Cardiac muscle cell (in vitro differentiated cells and primary cell): ENCODE results near the gene MCC. TPM values are rescaled to one million over a fixed set of nuclear protein-coding genes. Genes with fewer than 3 reads are reported as not detected.

ENCODE experiments used
- DNase-seq, 2 donors: peaks; one replicate each; pipeline versions ENCODE4 v3.0.0 to v3.0.0-alpha.2; 2010 to 2017; ENCODE audit warnings: low read depth in 1 of 2, low spot score in 1 of 2
- H3K27ac ChIP-seq: fragments of 200-600 bp; sonication (generic); 2 replicates; pipeline ENCODE4 v1.5.1; 2016
- H3K27me3 ChIP-seq: fragments of 200-600 bp; sonication (generic); 2 replicates; pipeline ENCODE4 v1.6.0; 2016; ENCODE audit warnings: control low read depth
- H3K36me3 ChIP-seq: fragments of 200-600 bp; sonication (generic); 2 replicates; pipeline ENCODE4 v1.5.1; 2016; ENCODE audit warnings: control low read depth
- H3K4me1 ChIP-seq: fragments of 200-600 bp; sonication (generic); 2 replicates; pipeline ENCODE4 v1.8.1; 2017; ENCODE audit warnings: low read depth, mild to moderate bottlenecking, mixed run types
- H3K4me3 ChIP-seq: fragments of 200-600 bp; sonication (generic); 2 replicates; pipeline ENCODE4 v1.5.1; 2016; ENCODE audit warnings: mild to moderate bottlenecking
- H3K9me3 ChIP-seq: fragments of 200-600 bp; sonication (generic); 2 replicates; pipeline ENCODE4 v1.5.1; 2017; ENCODE audit warnings: low read depth, mild to moderate bottlenecking, control low read depth
- polyA plus RNA-seq: library from polyadenylated mRNA; unstranded; fragments of >200 nt; fragmentation: Nextera tagmentation; extraction: Ambion mirVana; gene quantifications from 2 replicates; pipeline ENCODE4 v1.2.1, GENCODE V29; 2016
- total RNA-seq: library from RNA; depleted of rRNA; stranded (reverse); fragments of >200 nt; gene quantifications from 2 replicates; pipeline ENCODE4 v1.2.3, GENCODE V29; 2016
- TF ChIP-seq, protein P1 (sequence below): IDR thresholded peaks from 2 replicates; pipeline ENCODE4 v1.5.1; 2012; ENCODE audit warnings: low read depth, mild to moderate bottlenecking, low read length

MCC gene
- total and polyA plus RNA-seq, 2 experiments from 2014 or later: 37.8 to 137 TPM

GRCh38 chr5:113195251-113195650 is 293.0 kb downstream of the MCC start:
- no peaks in the 10 kb centered on the region for H3K27me3 ChIP-seq
- H3K27ac ChIP-seq: no peak overlapping the region
- no peaks in the 10 kb centered on the region for H3K36me3 ChIP-seq
- TF ChIP-seq, protein P1, sequence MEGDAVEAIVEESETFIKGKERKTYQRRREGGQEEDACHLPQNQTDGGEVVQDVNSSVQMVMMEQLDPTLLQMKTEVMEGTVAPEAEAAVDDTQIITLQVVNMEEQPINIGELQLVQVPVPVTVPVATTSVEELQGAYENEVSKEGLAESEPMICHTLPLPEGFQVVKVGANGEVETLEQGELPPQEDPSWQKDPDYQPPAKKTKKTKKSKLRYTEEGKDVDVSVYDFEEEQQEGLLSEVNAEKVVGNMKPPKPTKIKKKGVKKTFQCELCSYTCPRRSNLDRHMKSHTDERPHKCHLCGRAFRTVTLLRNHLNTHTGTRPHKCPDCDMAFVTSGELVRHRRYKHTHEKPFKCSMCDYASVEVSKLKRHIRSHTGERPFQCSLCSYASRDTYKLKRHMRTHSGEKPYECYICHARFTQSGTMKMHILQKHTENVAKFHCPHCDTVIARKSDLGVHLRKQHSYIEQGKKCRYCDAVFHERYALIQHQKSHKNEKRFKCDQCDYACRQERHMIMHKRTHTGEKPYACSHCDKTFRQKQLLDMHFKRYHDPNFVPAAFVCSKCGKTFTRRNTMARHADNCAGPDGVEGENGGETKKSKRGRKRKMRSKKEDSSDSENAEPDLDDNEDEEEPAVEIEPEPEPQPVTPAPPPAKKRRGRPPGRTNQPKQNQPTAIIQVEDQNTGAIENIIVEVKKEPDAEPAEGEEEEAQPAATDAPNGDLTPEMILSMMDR: no peak
- H3K4me1 ChIP-seq: peaks cover 28% of the 10 kb centered on the region
- H3K4me3 ChIP-seq: no peak overlapping the region
- DNase-seq: no peak
- no peaks in the 10 kb centered on the region for H3K9me3 ChIP-seq

DNA sequence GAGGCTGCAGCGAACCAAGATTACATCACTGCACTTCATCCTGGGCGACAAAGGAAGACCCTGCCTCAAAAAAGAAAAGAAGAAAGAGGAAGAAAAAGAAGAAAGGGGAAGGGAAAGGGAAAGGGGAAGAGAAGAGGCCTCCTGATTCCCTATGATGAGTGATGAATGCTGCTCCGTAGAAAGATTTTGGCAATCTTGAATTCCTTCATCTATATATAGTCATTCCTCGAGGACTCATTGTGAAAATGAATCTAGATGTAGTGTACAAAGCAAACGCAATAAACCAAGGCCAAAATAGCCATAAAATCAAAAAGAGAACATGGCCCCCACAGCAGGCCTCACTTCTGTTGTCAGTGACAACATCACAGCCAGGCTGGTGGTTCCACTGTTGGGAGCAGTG is 293.7 kb downstream of the MCC start:
- peaks cover 22% of the 10 kb centered on the region for H3K4me1 ChIP-seq
- no peak overlapping the region for H3K4me3 ChIP-seq
- TF ChIP-seq, protein P1: no peak
- no peak for DNase-seq
- no peaks in the 10 kb centered on the region for H3K9me3 ChIP-seq
- H3K36me3 ChIP-seq: no peaks in the 10 kb centered on the region
- H3K27ac ChIP-seq: no peak overlapping the region
- no peaks in the 10 kb centered on the region for H3K27me3 ChIP-seq

DNA sequence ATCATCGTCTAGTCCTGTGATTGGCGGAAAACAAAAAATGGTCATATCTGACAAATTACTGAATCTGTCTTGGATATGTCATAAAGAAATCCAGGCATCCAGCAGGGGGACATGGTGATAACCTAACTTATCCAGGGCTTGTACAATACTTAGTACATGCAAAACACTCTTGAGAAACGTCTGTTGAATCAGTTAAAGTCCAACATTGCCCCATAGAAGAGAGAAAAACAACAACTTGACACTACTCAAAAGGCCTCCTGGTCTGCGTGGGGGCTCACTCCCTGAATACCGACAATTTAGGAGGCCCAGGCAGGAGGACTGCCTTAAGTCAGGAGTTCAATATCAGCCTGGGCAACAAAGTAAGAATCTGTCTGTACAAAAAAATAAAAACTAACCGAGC is 294.1 kb downstream of the MCC start:
- no peaks in the 10 kb centered on the region for H3K27me3 ChIP-seq
- TF ChIP-seq, protein P1: no peak
- H3K9me3 ChIP-seq: no peaks in the 10 kb centered on the region
- peaks cover 17% of the 10 kb centered on the region for H3K4me1 ChIP-seq
- H3K27ac ChIP-seq: no peak overlapping the region
- no peaks in the 10 kb centered on the region for H3K36me3 ChIP-seq
- H3K4me3 ChIP-seq: no peak overlapping the region
- DNase-seq: no peak

DNA sequence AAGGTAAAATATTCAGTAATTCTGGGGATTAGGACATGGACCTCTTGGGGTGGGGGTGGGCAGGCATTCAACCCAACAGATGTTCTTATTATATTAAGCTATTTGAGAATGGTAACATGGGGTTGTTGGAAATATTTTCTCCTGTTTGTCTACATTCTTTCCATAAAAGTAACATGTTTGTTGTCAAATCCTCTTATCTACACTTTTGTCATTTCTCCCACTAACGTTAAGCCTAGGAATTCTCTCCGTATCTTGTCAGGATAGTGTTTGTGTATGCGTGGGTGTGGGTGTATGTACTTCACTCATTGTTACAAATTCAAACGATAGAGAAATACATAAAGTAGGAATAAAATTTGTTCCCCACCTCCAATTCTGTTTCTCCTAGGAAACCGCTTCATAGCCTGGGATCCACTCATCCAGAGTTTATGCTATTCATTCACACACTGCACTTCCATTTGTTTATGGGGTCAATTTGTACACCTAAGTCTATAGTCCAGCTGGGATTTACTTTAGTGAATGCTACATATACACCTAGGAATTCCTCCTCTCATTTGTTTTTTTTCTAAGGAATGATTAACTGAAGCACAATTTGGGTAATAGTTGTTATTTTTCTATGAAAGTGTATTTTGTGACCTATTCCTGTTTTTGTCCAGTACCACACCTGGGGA is 294.8 kb downstream of the MCC start:
- Histone ChIP-seq H3K27ac (no peak overlapping the region), H3K36me3 (no peaks in the 10 kb centered on the region), H3K4me3 (no peak overlapping the region), H3K4me1 (peaks cover 14% of the 10 kb centered on the region), H3K9me3 (no peaks in the 10 kb centered on the region), H3K27me3 (no peaks in the 10 kb centered on the region)
- TF ChIP-seq, protein P1: no peak
- DNase-seq: no peak

GRCh38 chr5:113192541-113192940 is 295.7 kb downstream of the MCC start:
- Histone ChIP-seq H3K36me3 (no peaks in the 10 kb centered on the region), H3K4me1 (peaks cover 9% of the 10 kb centered on the region), H3K4me3 (no peak overlapping the region), H3K27me3 (no peaks in the 10 kb centered on the region), H3K9me3 (no peaks in the 10 kb centered on the region), H3K27ac (no peak overlapping the region)
- TF ChIP-seq, protein P1: no peak
- DNase-seq: no peak
